Ishikawa (cell line): ENCODE measurements around the gene PRDM1.

Source experiments
- CEBPB ChIP-seq: IDR thresholded peaks from 2 replicates; pipeline ENCODE4 v1.6.1; 2012
- CREB1 ChIP-seq: IDR thresholded peaks from 2 replicates; pipeline ENCODE4 v1.6.1; 2012; ENCODE audit warnings: low read depth
- EGR1 ChIP-seq: IDR thresholded peaks from 2 replicates; pipeline ENCODE4 v1.6.1; 2012
- EP300 ChIP-seq: IDR thresholded peaks from 2 replicates; pipeline ENCODE4 v1.6.1; 2012; ENCODE audit warnings: borderline replicate concordance
- FOXM1 ChIP-seq: IDR thresholded peaks from 2 replicates; pipeline ENCODE4 v1.6.1; 2012; ENCODE audit warnings: low read depth, borderline replicate concordance
- NFIC ChIP-seq: IDR thresholded peaks from 2 replicates; pipeline ENCODE4 v1.6.1; 2012
- RAD21 ChIP-seq: IDR thresholded peaks from 2 replicates; pipeline ENCODE4 v1.6.1; 2012; ENCODE audit warnings: low read depth
- TAF1 ChIP-seq: IDR thresholded peaks from 2 replicates; pipeline ENCODE4 v1.6.1; 2012; ENCODE audit warnings: low read depth, mild to moderate bottlenecking
- TCF12 ChIP-seq: IDR thresholded peaks from 2 replicates; pipeline ENCODE4 v1.6.1; 2012; ENCODE audit warnings: low read depth
- TEAD4 ChIP-seq: IDR thresholded peaks from 2 replicates; pipeline ENCODE4 v1.6.1; 2012
- YY1 ChIP-seq: IDR thresholded peaks from 2 replicates; pipeline ENCODE4 v1.6.1; 2012; ENCODE audit warnings: low read depth
- ZBTB7A ChIP-seq: IDR thresholded peaks from 2 replicates; pipeline ENCODE4 v1.6.1; 2012; ENCODE audit warnings: low read depth
- TF ChIP-seq, protein P1 (sequence below): IDR thresholded peaks from 2 replicates; pipeline ENCODE4 v1.6.1; 2012; ENCODE audit warnings: low read depth, mild to moderate bottlenecking
- TF ChIP-seq, protein P2 (sequence below): IDR thresholded peaks from 2 replicates; pipeline ENCODE4 v1.6.1; 2012
- TF ChIP-seq, protein P3 (sequence below): IDR thresholded peaks from 2 replicates; pipeline ENCODE4 v1.6.1; 2012

Gene PRDM1

DNA sequence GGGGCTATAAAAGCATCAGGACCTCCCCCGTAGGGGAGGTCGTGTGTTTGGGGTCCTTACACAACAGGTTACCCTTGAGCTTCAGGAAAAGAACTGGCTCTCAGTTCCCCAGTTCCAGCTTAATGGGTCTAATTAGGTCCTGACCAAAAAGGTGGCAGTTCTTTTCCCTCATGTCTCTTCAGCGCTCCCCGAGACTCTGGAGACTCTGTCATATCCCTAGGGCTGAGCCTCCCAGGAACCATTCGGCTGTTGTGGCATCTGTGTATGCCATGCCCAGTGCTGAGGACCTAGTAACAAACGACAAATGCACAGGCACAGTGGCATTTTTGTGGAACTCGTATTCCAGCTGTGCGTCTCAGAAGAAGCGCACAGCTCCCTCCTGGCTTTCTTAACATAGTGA lies 14.6 kb downstream of the PRDM1 start:
- TF ChIP-seq ZBTB7A (no peak), FOXM1 (no peak), CEBPB (no peak), EGR1 (no peak), NFIC (no peak), EP300 (no peak), TAF1 (no peak)
- TF ChIP-seq, protein P1, sequence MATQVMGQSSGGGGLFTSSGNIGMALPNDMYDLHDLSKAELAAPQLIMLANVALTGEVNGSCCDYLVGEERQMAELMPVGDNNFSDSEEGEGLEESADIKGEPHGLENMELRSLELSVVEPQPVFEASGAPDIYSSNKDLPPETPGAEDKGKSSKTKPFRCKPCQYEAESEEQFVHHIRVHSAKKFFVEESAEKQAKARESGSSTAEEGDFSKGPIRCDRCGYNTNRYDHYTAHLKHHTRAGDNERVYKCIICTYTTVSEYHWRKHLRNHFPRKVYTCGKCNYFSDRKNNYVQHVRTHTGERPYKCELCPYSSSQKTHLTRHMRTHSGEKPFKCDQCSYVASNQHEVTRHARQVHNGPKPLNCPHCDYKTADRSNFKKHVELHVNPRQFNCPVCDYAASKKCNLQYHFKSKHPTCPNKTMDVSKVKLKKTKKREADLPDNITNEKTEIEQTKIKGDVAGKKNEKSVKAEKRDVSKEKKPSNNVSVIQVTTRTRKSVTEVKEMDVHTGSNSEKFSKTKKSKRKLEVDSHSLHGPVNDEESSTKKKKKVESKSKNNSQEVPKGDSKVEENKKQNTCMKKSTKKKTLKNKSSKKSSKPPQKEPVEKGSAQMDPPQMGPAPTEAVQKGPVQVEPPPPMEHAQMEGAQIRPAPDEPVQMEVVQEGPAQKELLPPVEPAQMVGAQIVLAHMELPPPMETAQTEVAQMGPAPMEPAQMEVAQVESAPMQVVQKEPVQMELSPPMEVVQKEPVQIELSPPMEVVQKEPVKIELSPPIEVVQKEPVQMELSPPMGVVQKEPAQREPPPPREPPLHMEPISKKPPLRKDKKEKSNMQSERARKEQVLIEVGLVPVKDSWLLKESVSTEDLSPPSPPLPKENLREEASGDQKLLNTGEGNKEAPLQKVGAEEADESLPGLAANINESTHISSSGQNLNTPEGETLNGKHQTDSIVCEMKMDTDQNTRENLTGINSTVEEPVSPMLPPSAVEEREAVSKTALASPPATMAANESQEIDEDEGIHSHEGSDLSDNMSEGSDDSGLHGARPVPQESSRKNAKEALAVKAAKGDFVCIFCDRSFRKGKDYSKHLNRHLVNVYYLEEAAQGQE = no peak

DNA sequence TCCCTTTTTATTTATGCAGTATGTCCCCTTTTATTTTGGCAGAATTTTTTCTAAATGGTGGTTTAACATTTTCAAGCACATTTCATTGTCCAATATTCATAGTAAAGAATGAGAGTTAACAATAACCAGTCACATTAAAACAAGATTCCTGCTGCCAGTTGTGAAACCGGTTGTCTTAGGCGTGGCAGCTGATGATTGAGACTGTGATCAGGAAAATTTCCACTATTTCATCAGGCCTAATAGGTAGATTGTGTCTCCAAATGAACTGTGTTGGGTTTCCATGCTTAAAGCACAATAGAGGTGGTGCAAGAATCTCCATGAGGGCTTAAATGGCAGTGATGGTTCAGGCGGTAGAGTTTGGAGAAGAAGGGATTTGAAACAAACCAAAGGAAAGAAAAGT lies 15.3 kb downstream of the PRDM1 start:
- TF ChIP-seq, protein P2, sequence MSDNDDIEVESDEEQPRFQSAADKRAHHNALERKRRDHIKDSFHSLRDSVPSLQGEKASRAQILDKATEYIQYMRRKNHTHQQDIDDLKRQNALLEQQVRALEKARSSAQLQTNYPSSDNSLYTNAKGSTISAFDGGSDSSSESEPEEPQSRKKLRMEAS = no peak
- TF ChIP-seq, protein P3, sequence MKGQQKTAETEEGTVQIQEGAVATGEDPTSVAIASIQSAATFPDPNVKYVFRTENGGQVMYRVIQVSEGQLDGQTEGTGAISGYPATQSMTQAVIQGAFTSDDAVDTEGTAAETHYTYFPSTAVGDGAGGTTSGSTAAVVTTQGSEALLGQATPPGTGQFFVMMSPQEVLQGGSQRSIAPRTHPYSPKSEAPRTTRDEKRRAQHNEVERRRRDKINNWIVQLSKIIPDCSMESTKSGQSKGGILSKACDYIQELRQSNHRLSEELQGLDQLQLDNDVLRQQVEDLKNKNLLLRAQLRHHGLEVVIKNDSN = no peak
- TF ChIP-seq TEAD4 (no peak), EP300 (no peak), EGR1 (no peak), YY1 (no peak), TCF12 (no peak), ZBTB7A (no peak), NFIC (no peak), RAD21 (no peak)
- TF ChIP-seq, protein P1 = no peak

DNA sequence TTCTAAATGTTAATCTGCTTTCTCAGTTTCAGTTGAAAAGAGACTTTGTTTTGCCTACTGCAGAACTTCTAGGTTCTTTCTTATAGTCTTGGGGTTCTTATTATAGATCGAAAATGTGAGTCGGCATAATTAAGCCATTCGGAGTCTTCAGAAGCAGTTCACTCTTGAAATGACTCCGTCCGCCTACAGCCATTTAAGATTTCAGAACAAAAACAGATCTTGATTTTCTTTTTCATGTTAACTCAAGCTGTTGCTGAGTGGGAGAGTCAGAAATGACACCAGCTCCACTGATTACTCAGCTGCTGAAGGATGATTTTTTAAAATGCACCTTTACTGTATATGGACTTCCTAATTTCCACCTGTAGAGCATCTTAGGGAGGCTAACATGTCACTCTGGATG lies 15.9 kb downstream of the PRDM1 start:
- TF ChIP-seq, protein P2 = no peak
- TF ChIP-seq, protein P3 = no peak
- TF ChIP-seq CEBPB (no peak), FOXM1 (no peak), ZBTB7A (no peak), EP300 (no peak), TEAD4 (no peak)

DNA sequence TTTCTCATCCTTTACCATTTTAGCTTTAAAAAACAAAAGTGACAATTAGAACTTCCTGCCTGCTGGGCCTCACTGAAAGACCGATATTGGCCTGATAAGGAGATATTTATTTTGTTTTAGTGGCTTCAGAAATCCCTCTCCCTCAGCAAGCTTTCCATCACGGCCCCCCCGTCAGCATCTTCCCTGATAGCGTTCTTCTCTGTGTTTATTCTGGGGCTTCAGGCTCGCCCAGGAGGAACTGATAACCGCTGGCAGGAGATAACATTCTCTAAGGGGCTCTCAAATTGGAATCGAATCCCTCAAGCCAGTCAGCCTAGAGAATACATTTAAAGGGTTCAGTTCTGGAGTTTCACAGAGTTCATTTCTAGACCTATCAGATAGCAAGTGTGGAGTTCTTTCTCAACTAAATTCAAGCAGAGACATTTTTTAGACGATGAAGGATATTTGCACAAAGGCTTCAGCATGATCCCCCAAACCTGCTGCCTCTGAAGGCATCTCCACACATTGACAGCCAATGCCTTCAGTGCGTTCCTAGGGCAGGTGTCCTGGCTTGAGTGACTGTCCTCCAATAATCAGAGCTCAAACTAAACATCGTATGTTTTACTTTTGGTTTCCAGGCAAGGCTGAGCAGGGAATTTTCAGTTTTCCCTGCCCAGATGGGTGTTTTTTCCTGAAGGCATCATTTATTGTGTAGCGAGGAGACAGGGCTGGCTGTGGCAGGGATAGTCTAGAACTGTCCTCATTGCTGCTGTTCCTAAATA lies 17.0 kb downstream of the PRDM1 start:
- TF ChIP-seq, protein P3 = no peak
- TF ChIP-seq NFIC = no peak
- TF ChIP-seq FOXM1 = no peak
- TF ChIP-seq CREB1 = no peak
- TF ChIP-seq ZBTB7A = no peak
- TF ChIP-seq, protein P2 = no peak
- no peak for TF ChIP-seq TAF1
- TF ChIP-seq, protein P1 = no peak
- TF ChIP-seq RAD21 = no peak
- no peak for TF ChIP-seq EGR1
- TF ChIP-seq YY1 = no peak
- TF ChIP-seq EP300 = no peak
- no peak for TF ChIP-seq TCF12
- no peak for TF ChIP-seq TEAD4
- TF ChIP-seq CEBPB = no peak
